GM18861 (cell line): Measurements from ENCODE around the gene CDK10.
A peak's percentile ranks its signal among the peaks of the same experiment; 100 is the strongest.
"Not testable (repeated sequence)": the region's sequence is repeated elsewhere in the genome, so short reads cannot be mapped to it uniquely, and the experiment has no call there.

Source experiments
- ATAC-seq: cut with Tn5 transposase; IDR thresholded peaks from one replicate; pipeline ENCODE4 v1.9.1; 2021; ENCODE audit not compliant: unreplicated experiment

Gene CDK10

GRCh38 chr16:89667633-89668032 is 18.9 kb upstream of the CDK10 start:
- no peak for ATAC-seq

- no peak for ATAC-seq
Measured at GRCh38 chr16:89668790-89669158, 17.7 kb upstream of the CDK10 start.

GRCh38 chr16:89669755-89670154 is 16.7 kb upstream of the CDK10 start:
- no peak for ATAC-seq

GRCh38 chr16:89670496-89671431 is 15.7 kb upstream of the CDK10 start:
- no peak for ATAC-seq

- ATAC-seq, result not testable (repeated sequence)
Measured at GRCh38 chr16:89671565-89671964, 14.9 kb upstream of the CDK10 start.

GRCh38 chr16:89672177-89672941 is 14.1 kb upstream of the CDK10 start:
- no peak for ATAC-seq

- ATAC-seq, result no peak
Measured at GRCh38 chr16:89678258-89678657, 8.2 kb upstream of the CDK10 start.

GRCh38 chr16:89685916-89686315 is 573 bp upstream of the CDK10 start:
- no peak for ATAC-seq

- peak; percentile 41 for ATAC-seq
Measured at GRCh38 chr16:89687092-89687940, 827 bp downstream of the CDK10 start.

GRCh38 chr16:89688395-89688794 is 1.9 kb downstream of the CDK10 start:
- ATAC-seq, result no peak

- no peak for ATAC-seq
Measured at GRCh38 chr16:89689142-89689541, 2.7 kb downstream of the CDK10 start.

GRCh38 chr16:89689621-89690020 is 3.1 kb downstream of the CDK10 start:
- not testable (repeated sequence) for ATAC-seq

- no peak for ATAC-seq
Measured at GRCh38 chr16:89690392-89690901, 4.0 kb downstream of the CDK10 start.

- no peak for ATAC-seq
Measured at GRCh38 chr16:89691231-89691985, 4.9 kb downstream of the CDK10 start.

- ATAC-seq, result no peak
Measured at GRCh38 chr16:89691986-89692569, 5.6 kb downstream of the CDK10 start.

- ATAC-seq, result no peak
Measured at GRCh38 chr16:89693289-89693731, 6.8 kb downstream of the CDK10 start.

- ATAC-seq, result no peak
Measured at GRCh38 chr16:89693931-89694783, 7.7 kb downstream of the CDK10 start.

- ATAC-seq, result not testable (repeated sequence)
Measured at GRCh38 chr16:89694784-89695085, 8.2 kb downstream of the CDK10 start.
